ENCODE measurements around the gene THTPA.

GRCh38 chr14:23601424-23601823, 45.4 kb downstream of the THTPA start:
- TF ChIP-seq CTCF (IDR thresholded peaks at IDR 0.05) (no peak), POLR2A (IDR thresholded peaks at IDR 0.05) (no peak)

Data from esophagus squamous epithelium (tissue), 4 donors.